Ovary (tissue), 9 donors: ENCODE results near the gene DNAH5. TPM values are rescaled to one million over a fixed set of nuclear protein-coding genes. Genes with fewer than 3 reads are reported as not detected.

Source experiments
- DNase-seq, 5 donors: peaks; one replicate each; pipeline ENCODE4 v3.0.0-alpha.2; 2019 to 2020
- H3K27ac ChIP-seq, 2 donors: fragments of 200-600 bp; one replicate each; pipeline versions ENCODE4 v1.5.1 to v1.8.0; 2019 to 2022
- H3K27me3 ChIP-seq: fragments of 200-600 bp; one replicate; pipeline ENCODE4 v1.8.0; 2022
- H3K36me3 ChIP-seq: fragments of 200-600 bp; sonication (generic); one replicate; pipeline ENCODE4 v1.5.1; 2019
- H3K4me1 ChIP-seq: one replicate; pipeline ENCODE4 v1.8.1; 2013; ENCODE audit warnings: mild to moderate bottlenecking, moderate library complexity; ENCODE audit not compliant: insufficient read depth
- H3K4me3 ChIP-seq: fragments of 200-600 bp; sonication (generic); one replicate; pipeline ENCODE4 v1.5.1; 2017
- H3K9me3 ChIP-seq, 2 donors: fragments of 200-600 bp in 1 of 2; sonication (generic) in 1 of 2; one replicate each; pipeline versions ENCODE4 v1.5.1 to v1.8.1; 2013 to 2019; ENCODE audit warnings: mild to moderate bottlenecking in 1 of 2, moderate library complexity in 1 of 2
- EP300 ChIP-seq: sonication (generic); formaldehyde crosslinking; IDR thresholded peaks from one replicate; pipeline ENCODE4 v1.6.1; 2017; ENCODE audit warnings: antibody characterized with exemption
- POLR2A ChIP-seq: fragments of 450-650 bp; IDR thresholded peaks from one replicate; pipeline ENCODE4 v1.6.1; 2017; ENCODE audit warnings: antibody characterized with exemption, mild to moderate bottlenecking, moderate library complexity
- WGBS, 3 donors: extraction: QIAGEN DNeasy Blood & Tissue Kit in 1 of 3; methylation state at CpG; one replicate each; pipeline versions ENCODE4 v1.1.5 to v1.1.7; 2013 to 2017; 5-methylcytosine and 5-hydroxymethylcytosine counted together
- intact Hi-C, 4 donors: fragments of 100-400 bp; cut with DNase I; formaldehyde crosslinking; loops; one replicate each; pipeline versions ENCODE4 v1.11.0 to v1.15.1; 2022 to 2023
- polyA plus RNA-seq, 2 donors: library from polyadenylated mRNA; stranded (reverse); fragments of 200-250 nt in 1 of 2; fragments of 350-450 nt in 1 of 2; fragmentation: Illumina TruSeq in 1 of 2; extraction: RNeasy Lipid Tissue Mini Kit (QIAGEN cat#74804) in 1 of 2; gene quantifications; one replicate each; pipeline ENCODE4 v1.2.3, GENCODE V29; 2013 to 2014
- total RNA-seq, 7 donors: library from RNA; depleted of rRNA in 2 of 7; stranded (reverse); fragments of >200 nt in 2 of 7; fragmentation: NEBNext Ultra II Directional in 3 of 7; extraction: Animal tissue kit (Norgen Biotek cat#: 25700) in 3 of 7; gene quantifications; one replicate each; pipeline versions ENCODE4 v1.1.0 to v1.2.4, GENCODE V29; 2016 to 2023
- TF ChIP-seq, protein P1 (sequence below), 3 donors: fragments of 450-650 bp in 2 of 3; fragments of 200-600 bp in 1 of 3; IDR thresholded peaks; one replicate each; pipeline versions ENCODE4 v1.5.1 to v1.8.0; 2016 to 2022; ENCODE audit warnings: antibody characterized with exemption in 3 of 3, mild to moderate bottlenecking in 1 of 3
- donor health status: DM: no; HTN: no; CAD: no; lungs with moderate emphysema.
- donor health status: DM: no; HTN: no; CAD: no.
- donor health status: Bipolar disorder and iron deficiency.
- donor health status: DM: yes; HTN: yes; CAD: no.
- donor health status: DM: no; HTN: no; CAD: no.
- donor health status: DM: yes; HTN: yes; CAD: no.

Gene DNAH5
- total and polyA plus RNA-seq, 9 donors: 0.01 to 9.8 (median 0.40) TPM

GRCh38 chr5:13708906-13709305 lies 235.6 kb downstream of the DNAH5 start:
- H3K36me3 ChIP-seq: no peaks in the 10 kb centered on the region
- TF ChIP-seq, protein P1, sequence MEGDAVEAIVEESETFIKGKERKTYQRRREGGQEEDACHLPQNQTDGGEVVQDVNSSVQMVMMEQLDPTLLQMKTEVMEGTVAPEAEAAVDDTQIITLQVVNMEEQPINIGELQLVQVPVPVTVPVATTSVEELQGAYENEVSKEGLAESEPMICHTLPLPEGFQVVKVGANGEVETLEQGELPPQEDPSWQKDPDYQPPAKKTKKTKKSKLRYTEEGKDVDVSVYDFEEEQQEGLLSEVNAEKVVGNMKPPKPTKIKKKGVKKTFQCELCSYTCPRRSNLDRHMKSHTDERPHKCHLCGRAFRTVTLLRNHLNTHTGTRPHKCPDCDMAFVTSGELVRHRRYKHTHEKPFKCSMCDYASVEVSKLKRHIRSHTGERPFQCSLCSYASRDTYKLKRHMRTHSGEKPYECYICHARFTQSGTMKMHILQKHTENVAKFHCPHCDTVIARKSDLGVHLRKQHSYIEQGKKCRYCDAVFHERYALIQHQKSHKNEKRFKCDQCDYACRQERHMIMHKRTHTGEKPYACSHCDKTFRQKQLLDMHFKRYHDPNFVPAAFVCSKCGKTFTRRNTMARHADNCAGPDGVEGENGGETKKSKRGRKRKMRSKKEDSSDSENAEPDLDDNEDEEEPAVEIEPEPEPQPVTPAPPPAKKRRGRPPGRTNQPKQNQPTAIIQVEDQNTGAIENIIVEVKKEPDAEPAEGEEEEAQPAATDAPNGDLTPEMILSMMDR (IDR thresholded peaks at IDR 0.05): no peak
- TF ChIP-seq EP300 (no peak), POLR2A (no peak)
- intact Hi-C loops: no loop called here

DNA sequence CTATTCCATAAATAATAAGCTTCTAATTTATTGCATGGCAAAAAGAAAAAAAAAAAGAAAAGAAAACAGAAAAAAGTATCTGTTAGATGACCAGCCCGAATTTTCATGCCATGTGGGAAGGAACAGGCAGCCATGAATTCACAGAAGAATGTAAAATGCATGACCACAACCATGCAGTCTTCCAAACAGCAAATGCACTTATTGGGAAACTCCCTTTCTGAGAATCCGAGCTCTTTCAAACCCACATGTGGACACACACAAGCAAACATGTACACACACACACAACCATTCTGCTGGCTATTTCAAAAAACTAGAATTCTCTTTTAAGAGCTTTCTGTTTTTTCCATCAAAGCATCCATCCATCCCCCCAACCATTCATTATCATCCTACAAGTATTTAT lies 236.1 kb downstream of the DNAH5 start:
- TF ChIP-seq EP300 (no peak), POLR2A (no peak)
- TF ChIP-seq, protein P1 (IDR thresholded peaks at IDR 0.05): no peak
- intact Hi-C loops: no loop called here
- H3K4me3 ChIP-seq: no peak overlapping the region

More at GRCh38 chr5:13708906-13709305, 235.6 kb downstream of the DNAH5 start:
- no peak overlapping the region for H3K4me3 ChIP-seq
- no peaks in the 10 kb centered on the region for H3K9me3 ChIP-seq
- no peak overlapping the region for H3K27ac ChIP-seq
- H3K27me3 ChIP-seq: no peaks in the 10 kb centered on the region
- 39 to 50% (median 42%) methylated on average over 2 of the region's 2 CpGs for WGBS, 3 donors
- H3K4me1 ChIP-seq: no peaks in the 10 kb centered on the region
- no peak for DNase-seq

GRCh38 chr5:13704396-13704795 lies 240.1 kb downstream of the DNAH5 start:
- 25 to 48% (median 34%) methylated on average over 4 of the region's 4 CpGs for WGBS, 3 donors
- Histone ChIP-seq H3K9me3 (no peaks in the 10 kb centered on the region), H3K27me3 (no peaks in the 10 kb centered on the region), H3K27ac (no peak overlapping the region), H3K4me3 (no peak overlapping the region), H3K36me3 (no peaks in the 10 kb centered on the region), H3K4me1 (no peaks in the 10 kb centered on the region)
- TF ChIP-seq POLR2A (no peak), EP300 (no peak)
- TF ChIP-seq, protein P1 (IDR thresholded peaks at IDR 0.05): no peak
- DNase-seq: no peak
- intact Hi-C loops: no loop called here

More for the DNA sequence above, 236.1 kb downstream of the DNAH5 start:
- Histone ChIP-seq H3K27me3 (no peaks in the 10 kb centered on the region), H3K36me3 (no peaks in the 10 kb centered on the region), H3K27ac (no peak overlapping the region), H3K9me3 (no peaks in the 10 kb centered on the region), H3K4me1 (no peaks in the 10 kb centered on the region)
- 44 to 56% (median 53%) methylated on average over 2 of the region's 2 CpGs for WGBS, 3 donors
- DNase-seq: no peak

DNA sequence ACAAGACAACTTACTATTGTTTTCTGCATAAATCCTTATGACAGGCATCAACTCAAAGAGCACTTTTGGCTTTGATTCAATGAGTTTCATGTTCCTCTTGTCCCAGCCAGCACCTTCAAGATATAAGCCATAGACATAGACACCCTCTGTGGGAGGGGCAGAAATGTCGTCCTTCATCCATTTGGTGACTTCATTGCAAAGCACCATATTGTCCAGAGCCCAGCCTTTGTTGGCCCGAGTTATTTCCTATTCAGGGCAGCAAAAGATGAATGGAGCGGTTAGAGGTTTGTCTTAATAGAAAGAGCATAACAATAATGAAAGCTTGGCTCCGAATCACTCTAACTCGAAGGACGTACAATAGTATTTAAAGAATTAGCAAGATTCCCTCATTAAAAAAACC lies 243.9 kb downstream of the DNAH5 start:
- intact Hi-C loops: no loop called here
- Histone ChIP-seq H3K27me3 (no peaks in the 10 kb centered on the region), H3K27ac (no peak overlapping the region), H3K9me3 (no peaks in the 10 kb centered on the region), H3K4me3 (no peak overlapping the region), H3K4me1 (no peaks in the 10 kb centered on the region), H3K36me3 (no peaks in the 10 kb centered on the region)
- TF ChIP-seq EP300: no peak
- TF ChIP-seq, protein P1 (IDR thresholded peaks at IDR 0.05): no peak
- no peak for TF ChIP-seq POLR2A
- no peak for DNase-seq
- WGBS, 3 donors: 85 to 90% (median 89%) methylated on average over 6 of the region's 6 CpGs

DNA sequence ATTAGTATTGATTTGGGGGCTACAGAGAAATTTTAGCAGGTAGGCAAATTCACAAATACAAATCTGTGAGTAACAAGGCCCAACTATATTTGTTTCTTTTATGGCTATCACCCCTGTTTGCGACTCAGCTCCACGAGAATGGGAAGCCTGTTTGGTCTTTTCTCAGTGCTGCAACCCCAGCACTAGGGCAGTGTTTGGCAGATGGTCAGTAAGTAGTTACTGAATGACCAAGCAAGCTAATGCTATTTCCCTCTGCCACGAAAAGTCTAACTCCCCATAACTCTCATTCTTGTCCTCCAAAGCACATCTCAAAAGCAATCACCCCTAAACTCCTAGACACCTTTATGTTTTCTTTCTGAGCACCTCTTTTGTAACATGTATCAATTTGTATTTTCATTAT lies 245.6 kb downstream of the DNAH5 start:
- DNase-seq: no peak
- no peaks in the 10 kb centered on the region for H3K36me3 ChIP-seq
- WGBS, 3 donors: 53 to 72% (median 59%) methylated on average over 3 of the region's 3 CpGs
- H3K27me3 ChIP-seq: no peaks in the 10 kb centered on the region
- no peak overlapping the region for H3K4me3 ChIP-seq
- H3K27ac ChIP-seq: no peak overlapping the region
- intact Hi-C loops: no loop called here
- H3K9me3 ChIP-seq: no peaks in the 10 kb centered on the region
- TF ChIP-seq POLR2A (no peak), EP300 (no peak)
- TF ChIP-seq, protein P1 (IDR thresholded peaks at IDR 0.05): no peak
- H3K4me1 ChIP-seq: no peaks in the 10 kb centered on the region
